Measurements from ENCODE around the gene BNIP1. TPM values are rescaled to one million over a fixed set of nuclear protein-coding genes. Genes with fewer than 3 reads are reported as not detected.

BNIP1 gene
- polyA plus RNA-seq, 2 donors = 6.8 to 11.7 TPM

Other genes with a start within 250 kb of the BNIP1 start
- gene RPL26L1, start 185.1 kb upstream of the BNIP1 start, polyA plus RNA-seq = 10 to 100 TPM; 40.2 to 65.9 TPM
- 100 to 1,000 TPM; 182 to 192 TPM for gene ATP6V0E1, start 160.8 kb upstream of the BNIP1 start, polyA plus RNA-seq
- 1 to 10 TPM; 2.3 to 2.8 TPM for gene CREBRF, start 88.2 kb upstream of the BNIP1 start, polyA plus RNA-seq
- gene NKX2-5, start 90.7 kb downstream of the BNIP1 start, polyA plus RNA-seq = under 1 TPM in 1 of 2 donors, not detected in 1; 0.01 TPM
- gene STC2, start 183.9 kb downstream of the BNIP1 start, polyA plus RNA-seq = 1 to 10 TPM in 1 of 2 donors, under 1 TPM in 1; 0.35 to 1.4 TPM

Measured in esophagus (tissue), 2 donors.